NCI-H748 (cell line): Measurements from ENCODE around the gene ZBTB20.

Experiments used
- DNase-seq: peaks from one replicate; lab custom pipeline; 2025; ENCODE audit not compliant: unreplicated experiment; lab: John Stamatoyannopoulos, UW

ZBTB20 gene

GRCh38 chr3:114452937-114453336 lies 694.2 kb downstream of the ZBTB20 start:
- no peak for DNase-seq

- peak; percentile 4 for DNase-seq
Measured at GRCh38 chr3:114452256-114452655, 694.8 kb downstream of the ZBTB20 start.

GRCh38 chr3:114451561-114452018 lies 695.5 kb downstream of the ZBTB20 start:
- DNase-seq = no peak

- no peak for DNase-seq
Measured at GRCh38 chr3:114451051-114451451, 696.0 kb downstream of the ZBTB20 start.

- DNase-seq = no peak
Measured at GRCh38 chr3:114450008-114450596, 697.0 kb downstream of the ZBTB20 start.

- DNase-seq = no peak
Measured at GRCh38 chr3:114449271-114450007, 697.6 kb downstream of the ZBTB20 start.

GRCh38 chr3:114447950-114448479 lies 699.1 kb downstream of the ZBTB20 start:
- DNase-seq = no peak

GRCh38 chr3:114447545-114447944 lies 699.5 kb downstream of the ZBTB20 start:
- no peak for DNase-seq

- no peak for DNase-seq
Measured at GRCh38 chr3:114446600-114446999, 700.5 kb downstream of the ZBTB20 start.

GRCh38 chr3:114445233-114445632 lies 701.9 kb downstream of the ZBTB20 start:
- DNase-seq = no peak

GRCh38 chr3:114444216-114444615 lies 702.9 kb downstream of the ZBTB20 start:
- DNase-seq = no peak

GRCh38 chr3:114442246-114442645 lies 704.8 kb downstream of the ZBTB20 start:
- DNase-seq = no peak

- no peak for DNase-seq
Measured at GRCh38 chr3:114441386-114441785, 705.7 kb downstream of the ZBTB20 start.

GRCh38 chr3:114440700-114441099 lies 706.4 kb downstream of the ZBTB20 start:
- no peak for DNase-seq

GRCh38 chr3:114439284-114439683 lies 707.8 kb downstream of the ZBTB20 start:
- DNase-seq = no peak

- no peak for DNase-seq
Measured at GRCh38 chr3:114437897-114438296, 709.2 kb downstream of the ZBTB20 start.

GRCh38 chr3:114436182-114436581 lies 710.9 kb downstream of the ZBTB20 start:
- no peak for DNase-seq

GRCh38 chr3:114435386-114436115 lies 711.5 kb downstream of the ZBTB20 start:
- no peak for DNase-seq

GRCh38 chr3:114432310-114432709 lies 714.8 kb downstream of the ZBTB20 start:
- DNase-seq = no peak

- no peak for DNase-seq
Measured at GRCh38 chr3:114428044-114428595, 719.0 kb downstream of the ZBTB20 start.

GRCh38 chr3:114427285-114428043 lies 719.6 kb downstream of the ZBTB20 start:
- no peak for DNase-seq
